Endothelial cell of umbilical vein (primary cell): Measurements from ENCODE around the gene ZBTB20.

Source experiments
- EZH2 ChIP-seq: IDR thresholded peaks from 2 replicates; pipeline ENCODE4 v1.6.1; 2012; ENCODE audit warnings: borderline replicate concordance, low read depth, mild to moderate bottlenecking, moderate library complexity, low read length, inconsistent platforms; ENCODE audit not compliant: severe bottlenecking
- FOS ChIP-seq: IDR thresholded peaks from 2 replicates; pipeline ENCODE4 v1.6.1; 2011; ENCODE audit warnings: mild to moderate bottlenecking, low read length, moderate library complexity, borderline replicate concordance; ENCODE audit not compliant: insufficient read depth
- GATA2 ChIP-seq: IDR thresholded peaks from 2 replicates; pipeline ENCODE4 v1.7.0; 2011; ENCODE audit warnings: low read depth, mild to moderate bottlenecking, moderate library complexity, mixed read lengths, low read length; ENCODE audit not compliant: insufficient read length, insufficient read depth
- JUN ChIP-seq: IDR thresholded peaks from 2 replicates; pipeline ENCODE4 v1.6.1; 2011; ENCODE audit warnings: borderline replicate concordance, low read depth; ENCODE audit not compliant: insufficient read length, insufficient read depth
- MYC ChIP-seq: IDR thresholded peaks from one replicate; pipeline ENCODE4 v1.6.1; 2011; ENCODE audit warnings: mild to moderate bottlenecking, low read depth, low read length
- POLR2A ChIP-seq: IDR thresholded peaks from 2 replicates; pipeline ENCODE4 v1.6.1; 2012; ENCODE audit warnings: low read depth, mild to moderate bottlenecking, control low read depth, low read length
- TF ChIP-seq, protein P1 (sequence below), 2 donors: IDR thresholded peaks; 1 replicate in 1 of 2; 2 replicates in 1 of 2; pipeline ENCODE4 v1.5.1; 2011; ENCODE audit warnings: low read length in 2 of 2, mild to moderate bottlenecking in 2 of 2, moderate library complexity in 2 of 2, control low read depth in 1 of 2, inconsistent platforms in 1 of 2, low read depth in 1 of 2; ENCODE audit not compliant: insufficient read depth in 1 of 2; ENCODE audit errors: extremely low read depth in 1 of 2

DNA sequence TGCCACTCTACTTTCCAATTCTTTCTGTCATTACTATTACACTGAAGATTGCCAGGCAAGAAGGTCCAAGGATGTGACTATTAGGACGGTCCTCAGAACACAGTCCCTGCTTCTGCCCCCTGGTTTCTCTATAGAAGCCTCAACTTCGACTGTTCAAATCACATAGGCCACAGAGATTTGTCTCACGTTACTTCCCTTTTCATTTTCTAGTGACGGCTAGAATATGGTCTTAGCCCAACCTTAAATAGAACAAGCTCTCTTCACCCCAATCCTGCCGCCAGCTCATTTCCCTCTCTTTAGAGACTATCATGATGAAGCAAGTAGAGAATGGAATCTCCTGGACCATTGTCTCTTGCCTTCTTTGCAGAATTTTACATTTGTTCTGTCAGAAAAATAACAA is 768.3 kb downstream of the ZBTB20 start:
- TF ChIP-seq, protein P1, sequence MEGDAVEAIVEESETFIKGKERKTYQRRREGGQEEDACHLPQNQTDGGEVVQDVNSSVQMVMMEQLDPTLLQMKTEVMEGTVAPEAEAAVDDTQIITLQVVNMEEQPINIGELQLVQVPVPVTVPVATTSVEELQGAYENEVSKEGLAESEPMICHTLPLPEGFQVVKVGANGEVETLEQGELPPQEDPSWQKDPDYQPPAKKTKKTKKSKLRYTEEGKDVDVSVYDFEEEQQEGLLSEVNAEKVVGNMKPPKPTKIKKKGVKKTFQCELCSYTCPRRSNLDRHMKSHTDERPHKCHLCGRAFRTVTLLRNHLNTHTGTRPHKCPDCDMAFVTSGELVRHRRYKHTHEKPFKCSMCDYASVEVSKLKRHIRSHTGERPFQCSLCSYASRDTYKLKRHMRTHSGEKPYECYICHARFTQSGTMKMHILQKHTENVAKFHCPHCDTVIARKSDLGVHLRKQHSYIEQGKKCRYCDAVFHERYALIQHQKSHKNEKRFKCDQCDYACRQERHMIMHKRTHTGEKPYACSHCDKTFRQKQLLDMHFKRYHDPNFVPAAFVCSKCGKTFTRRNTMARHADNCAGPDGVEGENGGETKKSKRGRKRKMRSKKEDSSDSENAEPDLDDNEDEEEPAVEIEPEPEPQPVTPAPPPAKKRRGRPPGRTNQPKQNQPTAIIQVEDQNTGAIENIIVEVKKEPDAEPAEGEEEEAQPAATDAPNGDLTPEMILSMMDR (IDR thresholded peaks at IDR 0.05; ENCODE audit: extremely low read depth in 1 of 2, insufficient read depth in 1 of 2, low read depth in 1 of 2, low read length in 2 of 2) = no peak
- no peak for TF ChIP-seq EZH2
- TF ChIP-seq POLR2A = no peak
- TF ChIP-seq JUN = no peak
- TF ChIP-seq MYC = no peak
- TF ChIP-seq FOS = no peak
- TF ChIP-seq GATA2 = no peak
